Measurements from ENCODE around the gene SLC9A3. TPM values are rescaled to one million over a fixed set of nuclear protein-coding genes. Genes with fewer than 3 reads are reported as not detected.

Gene SLC9A3
- total RNA-seq, 1 experiment from 2014 or later: 1.9 TPM

DNA sequence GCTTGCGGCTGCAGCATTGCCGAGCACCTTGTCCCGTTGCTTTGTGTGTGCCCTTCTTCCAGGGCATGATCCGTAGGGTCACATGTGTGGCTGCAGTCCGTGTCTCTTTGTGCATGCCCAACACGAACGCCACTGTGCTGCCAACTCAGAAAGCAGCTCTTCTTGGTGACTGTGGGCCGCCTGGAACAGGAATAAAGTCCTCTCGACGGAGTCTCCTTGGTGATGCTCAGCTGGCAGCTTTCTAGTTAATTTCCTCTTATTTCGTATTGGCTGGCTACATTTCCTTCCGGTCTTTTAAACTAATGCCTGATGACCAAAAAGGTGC is 75.5 kb downstream of the SLC9A3 start:
- Histone ChIP-seq H3K36me3 (ENCODE audit: insufficient read depth, low read length, poor library complexity, severe bottlenecking) (peaks cover 72% of the 10 kb centered on the region), H3K4me1 (ENCODE audit: insufficient read depth, low read length, poor library complexity, severe bottlenecking) (peaks cover 9% of the 10 kb centered on the region), H3K27ac (ENCODE audit: low read depth, low read length, poor library complexity, severe bottlenecking) (no peak overlapping the region), H3K9me3 (ENCODE audit: low read depth, low read length, poor library complexity, severe bottlenecking) (peaks cover 10% of the 10 kb centered on the region), H3K27me3 (replicated peaks; ENCODE audit: insufficient read depth, low read depth, low read length, poor library complexity) (no peaks in the 10 kb centered on the region), H3K4me3 (ENCODE audit: low read depth, low read length, poor library complexity, severe bottlenecking) (no peak overlapping the region)
- ChIA-PET CTCF (no interaction called here), POLR2A (ENCODE audit: low non-redundant PET) (no interaction called here)
- intact Hi-C loops (cut with micrococcal nuclease; ENCODE audit: unreplicated experiment): no loop called here
- no TSS peak for BruUV-seq (replicated peaks)
- TF ChIP-seq CTCF (conservative IDR thresholded peaks at IDR 0.05; ENCODE audit: low read depth, low read length) (no peak), EZH2 (IDR thresholded peaks at IDR 0.05; ENCODE audit: borderline replicate concordance, low read depth, low read length, poor library complexity, severe bottlenecking) (no peak)
- DNase-seq (ENCODE audit: low spot score): no peak

GRCh38 chr5:448061-448765 is 76.0 kb downstream of the SLC9A3 start:
- Histone ChIP-seq H3K36me3 (ENCODE audit: insufficient read depth, low read length, poor library complexity, severe bottlenecking) (peaks cover 66% of the 10 kb centered on the region), H3K9me3 (ENCODE audit: low read depth, low read length, poor library complexity, severe bottlenecking) (peaks cover 10% of the 10 kb centered on the region), H3K27ac (ENCODE audit: low read depth, low read length, poor library complexity, severe bottlenecking) (no peak overlapping the region), H3K4me1 (ENCODE audit: insufficient read depth, low read length, poor library complexity, severe bottlenecking) (peaks cover 9% of the 10 kb centered on the region), H3K4me3 (ENCODE audit: low read depth, low read length, poor library complexity, severe bottlenecking) (no peak overlapping the region), H3K27me3 (replicated peaks; ENCODE audit: insufficient read depth, low read depth, low read length, poor library complexity) (no peaks in the 10 kb centered on the region)
- ChIA-PET POLR2A (ENCODE audit: low non-redundant PET) (no interaction called here), CTCF (no interaction called here)
- no TSS peak for BruUV-seq (replicated peaks)
- TF ChIP-seq EZH2 (IDR thresholded peaks at IDR 0.05; ENCODE audit: borderline replicate concordance, low read depth, low read length, poor library complexity, severe bottlenecking) (no peak), CTCF (conservative IDR thresholded peaks at IDR 0.05; ENCODE audit: low read depth, low read length) (no peak)
- intact Hi-C loops (cut with micrococcal nuclease; ENCODE audit: unreplicated experiment): no loop called here
- no peak for DNase-seq (ENCODE audit: low spot score)

DNA sequence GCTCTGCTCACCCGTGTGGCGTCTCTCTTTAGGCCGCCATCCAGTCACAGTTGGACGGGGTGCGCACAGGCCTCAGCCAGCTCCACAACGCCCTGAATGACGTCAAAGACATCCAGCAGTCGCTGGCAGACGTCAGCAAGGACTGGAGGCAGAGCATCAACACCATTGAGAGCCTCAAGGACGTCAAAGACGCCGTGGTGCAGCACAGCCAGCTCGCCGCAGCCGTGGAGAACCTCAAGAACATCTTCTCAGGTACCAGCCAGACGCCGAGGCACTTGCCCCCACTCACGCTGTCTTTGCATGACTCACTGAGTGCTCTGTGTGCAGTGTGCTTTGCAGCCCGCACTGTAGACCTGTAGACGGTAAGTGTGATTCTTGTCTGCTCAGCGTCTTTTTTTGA is 76.7 kb downstream of the SLC9A3 start:
- intact Hi-C loops (cut with micrococcal nuclease; ENCODE audit: unreplicated experiment): no loop called here
- no peaks in the 10 kb centered on the region for H3K27me3 ChIP-seq (replicated peaks; ENCODE audit: insufficient read depth, low read depth, low read length, poor library complexity)
- CTCF ChIA-PET: interaction anchor here (0.7 kb wide), 1 partner anchor 24 kb away, joined by 5 read pairs; no protein-coding TSS in a partner anchor
- TF ChIP-seq CTCF (conservative IDR thresholded peaks at IDR 0.05; ENCODE audit: low read depth, low read length): no peak
- no peak for TF ChIP-seq EZH2 (IDR thresholded peaks at IDR 0.05; ENCODE audit: borderline replicate concordance, low read depth, low read length, poor library complexity, severe bottlenecking)
- peaks cover 59% of the 10 kb centered on the region for H3K36me3 ChIP-seq (ENCODE audit: insufficient read depth, low read length, poor library complexity, severe bottlenecking)
- DNase-seq (ENCODE audit: low spot score): no peak
- peaks cover 9% of the 10 kb centered on the region for H3K4me1 ChIP-seq (ENCODE audit: insufficient read depth, low read length, poor library complexity, severe bottlenecking)
- peaks cover 10% of the 10 kb centered on the region for H3K9me3 ChIP-seq (ENCODE audit: low read depth, low read length, poor library complexity, severe bottlenecking)
- no peak overlapping the region for H3K4me3 ChIP-seq (ENCODE audit: low read depth, low read length, poor library complexity, severe bottlenecking)
- no peak overlapping the region for H3K27ac ChIP-seq (ENCODE audit: low read depth, low read length, poor library complexity, severe bottlenecking)
- POLR2A ChIA-PET (ENCODE audit: low non-redundant PET): no interaction called here
- BruUV-seq (replicated peaks): no TSS peak

Measured in A673 (cell line).